ENCODE data around the gene MKNK2. TPM values are rescaled to one million over a fixed set of nuclear protein-coding genes. Genes with fewer than 3 reads are reported as not detected.

The MKNK2 gene
- total and polyA plus RNA-seq, 10 of the 15 experiments (the other 5 are each of a cell fraction or from before 2014, with no cell fraction given), result 9.6 to 365 (median 69.9) TPM

DNA sequence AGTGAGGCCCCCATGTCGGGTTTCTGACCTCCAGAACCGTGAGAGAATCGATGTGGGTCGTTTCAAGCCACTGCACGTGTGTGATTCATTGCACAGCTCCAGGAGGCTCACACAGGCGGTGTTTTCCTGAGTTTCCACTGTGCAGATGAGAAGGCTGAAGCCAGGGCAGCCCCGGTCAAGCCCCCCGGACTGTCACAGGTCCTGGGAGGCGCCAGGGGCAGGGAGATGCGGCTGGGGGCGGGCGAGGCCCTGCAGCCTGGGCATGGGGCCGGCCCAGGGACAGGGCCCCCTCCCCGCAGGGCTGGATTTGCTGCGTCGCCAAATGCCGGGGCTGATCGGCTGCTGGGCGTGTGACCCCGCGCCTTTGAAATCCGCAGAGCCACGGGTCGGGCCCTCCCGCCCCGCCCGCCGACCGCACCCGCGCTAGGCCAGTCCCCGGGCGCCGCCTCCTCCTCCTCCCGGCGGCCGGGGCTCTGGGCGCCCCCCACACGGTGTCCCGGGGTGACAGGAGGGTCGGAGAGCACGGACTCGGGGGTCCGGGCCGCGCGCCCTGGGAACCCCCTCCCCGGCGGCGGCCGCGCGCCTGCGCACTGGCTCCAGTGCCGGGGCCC is 9.9 kb upstream of the MKNK2 start (continued):
- TF ChIP-seq RUNX3 (IDR thresholded peaks at IDR 0.05; ENCODE audit: low read length) (peak; percentile 45), NRF1 (conservative IDR thresholded peaks at IDR 0.05; ENCODE audit: low read depth, low read length) (peak; percentile 75), ZNF24 (IDR thresholded peaks at IDR 0.05) (peak; percentile 41; the same call in 1 of the 2 replicates)
- TF ChIP-seq, protein P1, sequence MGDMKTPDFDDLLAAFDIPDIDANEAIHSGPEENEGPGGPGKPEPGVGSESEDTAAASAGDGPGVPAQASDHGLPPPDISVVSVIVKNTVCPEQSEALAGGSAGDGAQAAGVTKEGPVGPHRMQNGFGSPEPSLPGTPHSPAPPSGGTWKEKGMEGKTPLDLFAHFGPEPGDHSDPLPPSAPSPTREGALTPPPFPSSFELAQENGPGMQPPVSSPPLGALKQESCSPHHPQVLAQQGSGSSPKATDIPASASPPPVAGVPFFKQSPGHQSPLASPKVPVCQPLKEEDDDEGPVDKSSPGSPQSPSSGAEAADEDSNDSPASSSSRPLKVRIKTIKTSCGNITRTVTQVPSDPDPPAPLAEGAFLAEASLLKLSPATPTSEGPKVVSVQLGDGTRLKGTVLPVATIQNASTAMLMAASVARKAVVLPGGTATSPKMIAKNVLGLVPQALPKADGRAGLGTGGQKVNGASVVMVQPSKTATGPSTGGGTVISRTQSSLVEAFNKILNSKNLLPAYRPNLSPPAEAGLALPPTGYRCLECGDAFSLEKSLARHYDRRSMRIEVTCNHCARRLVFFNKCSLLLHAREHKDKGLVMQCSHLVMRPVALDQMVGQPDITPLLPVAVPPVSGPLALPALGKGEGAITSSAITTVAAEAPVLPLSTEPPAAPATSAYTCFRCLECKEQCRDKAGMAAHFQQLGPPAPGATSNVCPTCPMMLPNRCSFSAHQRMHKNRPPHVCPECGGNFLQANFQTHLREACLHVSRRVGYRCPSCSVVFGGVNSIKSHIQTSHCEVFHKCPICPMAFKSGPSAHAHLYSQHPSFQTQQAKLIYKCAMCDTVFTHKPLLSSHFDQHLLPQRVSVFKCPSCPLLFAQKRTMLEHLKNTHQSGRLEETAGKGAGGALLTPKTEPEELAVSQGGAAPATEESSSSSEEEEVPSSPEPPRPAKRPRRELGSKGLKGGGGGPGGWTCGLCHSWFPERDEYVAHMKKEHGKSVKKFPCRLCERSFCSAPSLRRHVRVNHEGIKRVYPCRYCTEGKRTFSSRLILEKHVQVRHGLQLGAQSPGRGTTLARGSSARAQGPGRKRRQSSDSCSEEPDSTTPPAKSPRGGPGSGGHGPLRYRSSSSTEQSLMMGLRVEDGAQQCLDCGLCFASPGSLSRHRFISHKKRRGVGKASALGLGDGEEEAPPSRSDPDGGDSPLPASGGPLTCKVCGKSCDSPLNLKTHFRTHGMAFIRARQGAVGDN (IDR thresholded peaks at IDR 0.05), result peak; percentile 67

DNA sequence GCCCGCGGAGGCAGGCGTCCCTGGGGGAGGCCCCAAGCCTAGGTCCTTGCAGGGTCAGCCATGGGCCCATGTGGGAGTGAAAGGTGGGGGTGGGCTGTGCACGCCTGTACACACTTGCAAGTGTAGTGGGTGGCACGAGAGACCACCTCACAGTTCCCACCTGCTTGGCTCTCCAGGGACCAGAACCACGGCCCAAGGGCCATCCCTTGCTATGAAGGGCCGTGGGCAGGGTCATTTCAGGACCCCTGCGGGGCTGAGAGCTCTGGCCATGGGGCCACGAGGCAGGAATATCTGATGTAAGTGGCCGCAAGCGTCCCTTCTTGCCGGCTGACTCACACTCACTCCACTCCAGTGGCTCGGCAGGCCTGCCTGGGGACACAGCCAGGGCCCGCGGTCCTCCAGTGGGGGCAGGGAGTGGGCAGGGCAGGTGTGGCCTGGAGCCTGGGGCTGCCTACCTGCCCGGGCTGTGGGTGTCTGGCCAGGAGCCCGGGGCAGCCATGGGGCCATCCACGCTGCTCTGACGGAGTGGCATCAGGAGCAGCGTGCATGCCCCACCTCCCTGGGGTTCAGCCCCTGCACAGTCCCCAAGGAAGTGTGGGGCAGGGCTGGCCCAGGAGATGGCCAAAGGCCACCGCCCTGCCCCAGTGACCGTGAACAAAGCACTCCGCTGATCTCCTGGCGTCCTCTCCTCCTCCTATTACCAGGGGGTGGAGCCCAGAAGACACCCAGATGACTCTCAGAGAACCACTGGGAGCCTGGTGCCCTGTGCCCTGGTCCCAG is 8.6 kb upstream of the MKNK2 start:
- SMC1A ChIA-PET (ENCODE audit: uncharacterized antibody, unreplicated experiment), result no interaction called here
- DNase-seq (ENCODE audit: low read depth, low spot score), result no peak
- ATAC-seq, result peak; percentile 3; the same call in 1 of the 3 replicates
- H3K27ac ChIP-seq (ENCODE audit: control insufficient read depth, insufficient read depth), result peak overlapping the region; percentile 98
- RAD21 ChIA-PET (ENCODE audit: unreplicated experiment), result interaction anchor here (1.2 kb wide), 2 partner anchors 8 to 17 kb away, joined by 4 read pairs; no protein-coding TSS in a partner anchor
- H3K27me3 ChIP-seq (replicated peaks in 1 of 2; ENCODE audit: control insufficient read depth in 2 of 2, insufficient read depth in 2 of 2, low read length in 1 of 2), result no peaks in the 10 kb centered on the region
- WGBS (ENCODE audit: insufficient coverage, insufficient replicate concordance, low lambda C conversion rate, missing lambda C conversion rate), result 72% methylated on average over 22 of the region's 24 CpGs
- no peak for FAIRE-seq
- H3K4me2 ChIP-seq (ENCODE audit: control insufficient read depth, insufficient read depth), result peak overlapping the region; percentile 99
- H2AFZ ChIP-seq (ENCODE audit: control insufficient read depth, low read depth, low read length), result no peak overlapping the region
- peak overlapping the region; percentile 88 for H3K4me3 ChIP-seq
- peak overlapping the region; percentile 97; the same call in 1 of the 2 replicates for H3K9ac ChIP-seq (ENCODE audit: control insufficient read depth, insufficient read depth, low read length)
- CTCF ChIA-PET, result interaction anchor here (0.9 kb wide), 1 partner anchor 8 kb away, joined by 3 read pairs; no protein-coding TSS in a partner anchor
- in situ Hi-C loops (cut with MboI) (no loop called here), intact Hi-C loops (cut with micrococcal nuclease; ENCODE audit: unreplicated experiment) (loop anchor here (5.0 kb wide), 1 partner anchor 42 kb away; the partner anchor contains the start of gene BTBD2)
- no peaks in the 10 kb centered on the region for H3K36me3 ChIP-seq (ENCODE audit: control insufficient read depth in 2 of 2, insufficient read depth in 2 of 2, low read length in 1 of 2)
- H3K9me3 ChIP-seq (replicated peaks; ENCODE audit: control insufficient read depth, insufficient read depth, low read length), result no peaks in the 10 kb centered on the region
- H4K20me1 ChIP-seq (ENCODE audit: control insufficient read depth, insufficient read depth), result no peaks in the 10 kb centered on the region
- POLR2A ChIA-PET, result interaction anchor here (0.7 to 1.6 kb wide), 7 partner anchors 8 to 33 kb away, joined by 3 to 13 read pairs (median 7); no protein-coding TSS in a partner anchor
- H3K79me2 ChIP-seq (ENCODE audit: control insufficient read depth, insufficient read depth, low read length), result peaks cover 17% of the 10 kb centered on the region
- no TSS peak for BruUV-seq (replicated peaks)
- peaks cover 39% of the 10 kb centered on the region for H3K4me1 ChIP-seq (ENCODE audit: control insufficient read depth, insufficient read depth, low read length)
- no peak for TF ChIP-seq BRCA1 (IDR thresholded peaks at IDR 0.05; ENCODE audit: low read depth, low read length)
- no peak for TF ChIP-seq EP300 (IDR thresholded peaks at IDR 0.05; ENCODE audit: borderline replicate concordance in 1 of 2, control insufficient read depth in 1 of 2, low read depth in 2 of 2, low read length in 2 of 2)
- no peak for TF ChIP-seq STAT3 (IDR thresholded peaks at IDR 0.05; ENCODE audit: low read depth, low read length)
- TF ChIP-seq ZNF384 (IDR thresholded peaks at IDR 0.05; ENCODE audit: borderline replicate concordance, low read depth, low read length), result no peak
- TF ChIP-seq BACH1 (IDR thresholded peaks at IDR 0.05; ENCODE audit: borderline replicate concordance), result peak; percentile 21; the same call in 1 of the 2 replicates
- TF ChIP-seq, protein P2, sequence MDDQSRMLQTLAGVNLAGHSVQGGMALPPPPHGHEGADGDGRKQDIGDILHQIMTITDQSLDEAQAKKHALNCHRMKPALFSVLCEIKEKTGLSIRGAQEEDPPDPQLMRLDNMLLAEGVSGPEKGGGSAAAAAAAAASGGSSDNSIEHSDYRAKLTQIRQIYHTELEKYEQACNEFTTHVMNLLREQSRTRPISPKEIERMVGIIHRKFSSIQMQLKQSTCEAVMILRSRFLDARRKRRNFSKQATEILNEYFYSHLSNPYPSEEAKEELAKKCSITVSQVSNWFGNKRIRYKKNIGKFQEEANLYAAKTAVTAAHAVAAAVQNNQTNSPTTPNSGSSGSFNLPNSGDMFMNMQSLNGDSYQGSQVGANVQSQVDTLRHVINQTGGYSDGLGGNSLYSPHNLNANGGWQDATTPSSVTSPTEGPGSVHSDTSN (IDR thresholded peaks at IDR 0.05; ENCODE audit: insufficient replicate concordance, low read depth, low read length), result no peak
- TF ChIP-seq LARP7 (IDR thresholded peaks at IDR 0.05), result 0 out of 2 replicates have a peak, but pooled peaks have one; percentile 51
- TF ChIP-seq, protein P3, sequence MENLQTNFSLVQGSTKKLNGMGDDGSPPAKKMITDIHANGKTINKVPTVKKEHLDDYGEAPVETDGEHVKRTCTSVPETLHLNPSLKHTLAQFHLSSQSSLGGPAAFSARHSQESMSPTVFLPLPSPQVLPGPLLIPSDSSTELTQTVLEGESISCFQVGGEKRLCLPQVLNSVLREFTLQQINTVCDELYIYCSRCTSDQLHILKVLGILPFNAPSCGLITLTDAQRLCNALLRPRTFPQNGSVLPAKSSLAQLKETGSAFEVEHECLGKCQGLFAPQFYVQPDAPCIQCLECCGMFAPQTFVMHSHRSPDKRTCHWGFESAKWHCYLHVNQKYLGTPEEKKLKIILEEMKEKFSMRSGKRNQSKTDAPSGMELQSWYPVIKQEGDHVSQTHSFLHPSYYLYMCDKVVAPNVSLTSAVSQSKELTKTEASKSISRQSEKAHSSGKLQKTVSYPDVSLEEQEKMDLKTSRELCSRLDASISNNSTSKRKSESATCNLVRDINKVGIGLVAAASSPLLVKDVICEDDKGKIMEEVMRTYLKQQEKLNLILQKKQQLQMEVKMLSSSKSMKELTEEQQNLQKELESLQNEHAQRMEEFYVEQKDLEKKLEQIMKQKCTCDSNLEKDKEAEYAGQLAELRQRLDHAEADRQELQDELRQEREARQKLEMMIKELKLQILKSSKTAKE (IDR thresholded peaks at IDR 0.05; ENCODE audit: low read depth, poor library complexity, severe bottlenecking), result no peak
